Ovary (tissue), 3 donors: ENCODE data around the gene ITGAD.

ENCODE experiments used
- CTCF ChIP-seq, 3 donors: fragments of 450-650 bp in 2 of 3; fragments of 200-600 bp in 1 of 3; IDR thresholded peaks; one replicate each; pipeline versions ENCODE4 v1.5.1 to v1.8.0; 2016 to 2022; ENCODE audit warnings: antibody characterized with exemption in 3 of 3, mild to moderate bottlenecking in 1 of 3
- POLR2A ChIP-seq: fragments of 450-650 bp; IDR thresholded peaks from one replicate; pipeline ENCODE4 v1.6.1; 2017; ENCODE audit warnings: antibody characterized with exemption, mild to moderate bottlenecking, moderate library complexity
- donor health status: DM: no; HTN: no; CAD: no.

GRCh38 chr16:31459687-31460581 is 66.8 kb downstream of the ITGAD start:
- TF ChIP-seq CTCF (IDR thresholded peaks at IDR 0.05) (no peak), POLR2A (no peak)
